Measurements from ENCODE around the gene PTAFR. TPM values are rescaled to one million over a fixed set of nuclear protein-coding genes. Genes with fewer than 3 reads are reported as not detected.

Gene PTAFR
- polyA plus RNA-seq, 1 donor (not counting 4 experiments of a cell fraction or from before 2014, with no cell fraction given): 19.6 TPM

DNA sequence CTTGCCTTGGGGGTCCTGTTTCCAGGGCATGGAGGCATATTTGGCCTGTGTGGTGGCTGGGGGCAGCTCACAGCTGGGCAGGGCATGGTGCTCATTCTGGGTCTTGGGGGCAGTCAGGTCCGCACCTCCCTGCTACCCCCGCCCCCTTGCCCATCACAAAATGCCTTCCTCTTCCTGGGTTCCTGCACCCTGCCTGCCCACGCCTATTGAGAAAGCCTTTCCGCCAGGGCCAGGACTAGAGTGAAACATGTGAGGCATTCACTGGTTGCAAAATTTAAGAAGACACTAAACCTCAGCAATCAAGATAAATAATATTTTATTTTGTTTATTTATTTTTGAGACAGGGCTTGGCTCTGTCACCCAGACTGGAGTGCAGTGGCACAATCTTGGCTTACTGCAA lies 19.7 kb downstream of the PTAFR start:
- H3K4me3 ChIP-seq (ENCODE audit: control insufficient read depth in 2 of 3, extremely low read depth in 1 of 3, insufficient read depth in 2 of 3, low read depth in 1 of 3, low read length in 3 of 3): no peak overlapping the region
- H3K4me1 ChIP-seq (ENCODE audit: control insufficient read depth, extremely low read depth, insufficient read depth, low read length): peaks cover 18% of the 10 kb centered on the region
- no peak overlapping the region for H3K9ac ChIP-seq (ENCODE audit: control insufficient read depth, extremely low read depth, insufficient read depth, low read length)
- TF ChIP-seq EZH2 (IDR thresholded peaks at IDR 0.05; ENCODE audit: low read length): no peak
- TF ChIP-seq, protein P1, sequence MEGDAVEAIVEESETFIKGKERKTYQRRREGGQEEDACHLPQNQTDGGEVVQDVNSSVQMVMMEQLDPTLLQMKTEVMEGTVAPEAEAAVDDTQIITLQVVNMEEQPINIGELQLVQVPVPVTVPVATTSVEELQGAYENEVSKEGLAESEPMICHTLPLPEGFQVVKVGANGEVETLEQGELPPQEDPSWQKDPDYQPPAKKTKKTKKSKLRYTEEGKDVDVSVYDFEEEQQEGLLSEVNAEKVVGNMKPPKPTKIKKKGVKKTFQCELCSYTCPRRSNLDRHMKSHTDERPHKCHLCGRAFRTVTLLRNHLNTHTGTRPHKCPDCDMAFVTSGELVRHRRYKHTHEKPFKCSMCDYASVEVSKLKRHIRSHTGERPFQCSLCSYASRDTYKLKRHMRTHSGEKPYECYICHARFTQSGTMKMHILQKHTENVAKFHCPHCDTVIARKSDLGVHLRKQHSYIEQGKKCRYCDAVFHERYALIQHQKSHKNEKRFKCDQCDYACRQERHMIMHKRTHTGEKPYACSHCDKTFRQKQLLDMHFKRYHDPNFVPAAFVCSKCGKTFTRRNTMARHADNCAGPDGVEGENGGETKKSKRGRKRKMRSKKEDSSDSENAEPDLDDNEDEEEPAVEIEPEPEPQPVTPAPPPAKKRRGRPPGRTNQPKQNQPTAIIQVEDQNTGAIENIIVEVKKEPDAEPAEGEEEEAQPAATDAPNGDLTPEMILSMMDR (optimal IDR thresholded peaks at IDR 0.05 in 1 of 3, IDR thresholded peaks at IDR 0.05 in 1 of 3, conservative IDR thresholded peaks at IDR 0.05 in 1 of 3; ENCODE audit: extremely low read depth in 1 of 3, insufficient read depth in 2 of 3, low read length in 3 of 3): no peak
- no peak for DNase-seq (ENCODE audit: low read depth, low spot score)
- no peaks in the 10 kb centered on the region for H3K79me2 ChIP-seq (ENCODE audit: control insufficient read depth, insufficient read depth, low read length)
- H3K36me3 ChIP-seq (ENCODE audit: control insufficient read depth in 2 of 2, extremely low read depth in 1 of 2, insufficient read depth in 2 of 2, low read length in 2 of 2): no peaks in the 10 kb centered on the region
- H4K20me1 ChIP-seq (ENCODE audit: control insufficient read depth, extremely low read depth, insufficient read depth, low read length): no peaks in the 10 kb centered on the region
- FAIRE-seq: no peak
- H3K27me3 ChIP-seq (ENCODE audit: control insufficient read depth, extremely low read depth, insufficient read depth, low read length): no peaks in the 10 kb centered on the region
- H3K9me3 ChIP-seq (ENCODE audit: control insufficient read depth, low read depth, low read length): no peaks in the 10 kb centered on the region
- dilution Hi-C loops (cut with MboI; ENCODE audit: extremely low pct_ligation_motif_present, low sequenced_read_pairs): no loop called here
- no peak overlapping the region for H3K4me2 ChIP-seq (ENCODE audit: control insufficient read depth, extremely low read depth, insufficient read depth, low read depth, low read length)
- no peak overlapping the region for H3K27ac ChIP-seq (ENCODE audit: control insufficient read depth, insufficient read depth, low read length)
- no peak overlapping the region for H2AFZ ChIP-seq (ENCODE audit: control insufficient read depth, low read length)
- no peaks in the 10 kb centered on the region for H3K9me1 ChIP-seq (ENCODE audit: control insufficient read depth, extremely low read depth, insufficient read depth, low read length)

DNA sequence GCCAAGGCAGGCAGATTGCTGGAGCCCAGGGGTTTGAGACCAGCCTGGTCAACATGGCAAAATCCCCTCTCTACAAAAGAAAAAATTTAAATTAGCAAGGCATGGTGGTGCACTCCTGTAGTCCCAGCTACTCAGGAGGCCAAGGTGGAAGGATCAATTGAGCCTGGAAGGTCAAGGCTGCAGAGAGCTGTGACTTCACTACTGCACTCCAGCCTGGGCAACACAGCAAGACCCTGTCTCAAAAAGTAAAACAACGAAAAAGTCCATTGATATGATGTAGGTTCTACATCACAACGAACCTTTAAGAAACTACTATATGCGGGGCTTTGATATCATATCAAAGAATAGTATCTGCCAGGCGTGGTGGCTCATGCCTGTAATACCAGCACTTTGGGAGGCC lies 20.9 kb downstream of the PTAFR start:
- no peaks in the 10 kb centered on the region for H3K9me3 ChIP-seq (ENCODE audit: control insufficient read depth, low read depth, low read length)
- no peak overlapping the region for H3K27ac ChIP-seq (ENCODE audit: control insufficient read depth, insufficient read depth, low read length)
- no peaks in the 10 kb centered on the region for H3K79me2 ChIP-seq (ENCODE audit: control insufficient read depth, insufficient read depth, low read length)
- DNase-seq (ENCODE audit: low read depth, low spot score) (no peak), FAIRE-seq (no peak)
- no peak overlapping the region for H3K4me2 ChIP-seq (ENCODE audit: control insufficient read depth, extremely low read depth, insufficient read depth, low read depth, low read length)
- H3K9me1 ChIP-seq (ENCODE audit: control insufficient read depth, extremely low read depth, insufficient read depth, low read length): no peaks in the 10 kb centered on the region
- no peak overlapping the region for H2AFZ ChIP-seq (ENCODE audit: control insufficient read depth, low read length)
- H3K27me3 ChIP-seq (ENCODE audit: control insufficient read depth, extremely low read depth, insufficient read depth, low read length): no peaks in the 10 kb centered on the region
- H4K20me1 ChIP-seq (ENCODE audit: control insufficient read depth, extremely low read depth, insufficient read depth, low read length): no peaks in the 10 kb centered on the region
- peaks cover 0 to 1% of the 10 kb centered on the region in 2 experiments for H3K36me3 ChIP-seq (ENCODE audit: control insufficient read depth in 2 of 2, extremely low read depth in 1 of 2, insufficient read depth in 2 of 2, low read length in 2 of 2)
- no peak overlapping the region for H3K9ac ChIP-seq (ENCODE audit: control insufficient read depth, extremely low read depth, insufficient read depth, low read length)
- dilution Hi-C loops (cut with MboI; ENCODE audit: extremely low pct_ligation_motif_present, low sequenced_read_pairs): no loop called here
- TF ChIP-seq EZH2 (IDR thresholded peaks at IDR 0.05; ENCODE audit: low read length): no peak
- TF ChIP-seq, protein P1 (optimal IDR thresholded peaks at IDR 0.05 in 1 of 3, IDR thresholded peaks at IDR 0.05 in 1 of 3, conservative IDR thresholded peaks at IDR 0.05 in 1 of 3; ENCODE audit: extremely low read depth in 1 of 3, insufficient read depth in 2 of 3, low read length in 3 of 3): no peak
- H3K4me3 ChIP-seq (ENCODE audit: control insufficient read depth in 2 of 3, extremely low read depth in 1 of 3, insufficient read depth in 2 of 3, low read depth in 1 of 3, low read length in 3 of 3): no peak overlapping the region
- peaks cover 11% of the 10 kb centered on the region for H3K4me1 ChIP-seq (ENCODE audit: control insufficient read depth, extremely low read depth, insufficient read depth, low read length)

Data from keratinocyte (primary cell).